Measurements from ENCODE around the gene MNAT1.
"Not testable (repeated sequence)": the region's sequence is repeated elsewhere in the genome, so short reads cannot be mapped to it uniquely, and the experiment has no call there.

MNAT1 gene

GRCh38 chr14:60890636-60891035 is 156.1 kb downstream of the MNAT1 start:
- not testable (repeated sequence) for H3K9me3 ChIP-seq (replicated peaks; ENCODE audit: low read length)

GRCh38 chr14:60893911-60894310 is 159.3 kb downstream of the MNAT1 start:
- Histone ChIP-seq H3K4me1 (ENCODE audit: control insufficient read depth, insufficient read depth, low read length) (peaks cover 5% of the 10 kb centered on the region), H3K4me3 (ENCODE audit: low read length) (no peak overlapping the region), H3K27me3 (ENCODE audit: control insufficient read depth, insufficient read depth, low read length) (no peaks in the 10 kb centered on the region), H3K36me3 (ENCODE audit: insufficient read depth, low read length) (no peaks in the 10 kb centered on the region), H3K4me2 (ENCODE audit: low read length) (no peak overlapping the region), H3K9me3 (replicated peaks; ENCODE audit: low read length) (no peaks in the 10 kb centered on the region), H3K9ac (ENCODE audit: low read depth, low read length) (no peak overlapping the region)

More at GRCh38 chr14:60890636-60891035, 156.1 kb downstream of the MNAT1 start:
- H3K4me2 ChIP-seq (ENCODE audit: low read length); H3K4me3 ChIP-seq (ENCODE audit: low read length); H3K36me3 ChIP-seq (ENCODE audit: insufficient read depth, low read length); H3K9ac ChIP-seq (ENCODE audit: low read depth, low read length); H3K4me1 ChIP-seq (ENCODE audit: control insufficient read depth, insufficient read depth, low read length); H3K27me3 ChIP-seq (ENCODE audit: control insufficient read depth, insufficient read depth, low read length): not testable (repeated sequence)

- no peak overlapping the region for H3K4me2 ChIP-seq (ENCODE audit: low read length)
- H3K27me3 ChIP-seq (ENCODE audit: control insufficient read depth, insufficient read depth, low read length): no peaks in the 10 kb centered on the region
- no peak overlapping the region for H3K9ac ChIP-seq (ENCODE audit: low read depth, low read length)
- no peaks in the 10 kb centered on the region for H3K36me3 ChIP-seq (ENCODE audit: insufficient read depth, low read length)
- no peaks in the 10 kb centered on the region for H3K4me1 ChIP-seq (ENCODE audit: control insufficient read depth, insufficient read depth, low read length)
- no peaks in the 10 kb centered on the region for H3K9me3 ChIP-seq (replicated peaks; ENCODE audit: low read length)
- H3K4me3 ChIP-seq (ENCODE audit: low read length): no peak overlapping the region
Measured at GRCh38 chr14:60904381-60904780, 169.8 kb downstream of the MNAT1 start.

- H3K9ac ChIP-seq (ENCODE audit: low read depth, low read length): no peak overlapping the region
- H3K4me3 ChIP-seq (ENCODE audit: low read length): no peak overlapping the region
- H3K4me1 ChIP-seq (ENCODE audit: control insufficient read depth, insufficient read depth, low read length): no peaks in the 10 kb centered on the region
- no peaks in the 10 kb centered on the region for H3K27me3 ChIP-seq (ENCODE audit: control insufficient read depth, insufficient read depth, low read length)
- no peak overlapping the region for H3K4me2 ChIP-seq (ENCODE audit: low read length)
- H3K9me3 ChIP-seq (replicated peaks; ENCODE audit: low read length): no peaks in the 10 kb centered on the region
- H3K36me3 ChIP-seq (ENCODE audit: insufficient read depth, low read length): no peaks in the 10 kb centered on the region
Measured at GRCh38 chr14:60905923-60906322, 171.4 kb downstream of the MNAT1 start.

GRCh38 chr14:60915781-60916180 is 181.2 kb downstream of the MNAT1 start:
- H3K4me1 ChIP-seq (ENCODE audit: control insufficient read depth, insufficient read depth, low read length): no peaks in the 10 kb centered on the region
- no peaks in the 10 kb centered on the region for H3K36me3 ChIP-seq (ENCODE audit: insufficient read depth, low read length)
- H3K9ac ChIP-seq (ENCODE audit: low read depth, low read length): no peak overlapping the region
- H3K27me3 ChIP-seq (ENCODE audit: control insufficient read depth, insufficient read depth, low read length): no peaks in the 10 kb centered on the region
- H3K4me3 ChIP-seq (ENCODE audit: low read length): no peak overlapping the region
- no peak overlapping the region for H3K4me2 ChIP-seq (ENCODE audit: low read length)
- H3K9me3 ChIP-seq (replicated peaks; ENCODE audit: low read length): no peaks in the 10 kb centered on the region

GRCh38 chr14:60922050-60922449 is 187.5 kb downstream of the MNAT1 start:
- H3K4me1 ChIP-seq (ENCODE audit: control insufficient read depth, insufficient read depth, low read length): peaks cover 6% of the 10 kb centered on the region
- H3K27me3 ChIP-seq (ENCODE audit: control insufficient read depth, insufficient read depth, low read length): no peaks in the 10 kb centered on the region
- H3K4me2 ChIP-seq (ENCODE audit: low read length): no peak overlapping the region
- H3K4me3 ChIP-seq (ENCODE audit: low read length): no peak overlapping the region
- H3K9me3 ChIP-seq (replicated peaks; ENCODE audit: low read length): no peaks in the 10 kb centered on the region
- no peak overlapping the region for H3K9ac ChIP-seq (ENCODE audit: low read depth, low read length)
- no peaks in the 10 kb centered on the region for H3K36me3 ChIP-seq (ENCODE audit: insufficient read depth, low read length)

GRCh38 chr14:60925286-60925685 is 190.7 kb downstream of the MNAT1 start:
- H3K36me3 ChIP-seq (ENCODE audit: insufficient read depth, low read length): no peaks in the 10 kb centered on the region
- H3K9me3 ChIP-seq (replicated peaks; ENCODE audit: low read length): no peaks in the 10 kb centered on the region
- no peak overlapping the region for H3K4me2 ChIP-seq (ENCODE audit: low read length)
- H3K4me1 ChIP-seq (ENCODE audit: control insufficient read depth, insufficient read depth, low read length): peaks cover 6% of the 10 kb centered on the region
- H3K27me3 ChIP-seq (ENCODE audit: control insufficient read depth, insufficient read depth, low read length): no peaks in the 10 kb centered on the region
- no peak overlapping the region for H3K4me3 ChIP-seq (ENCODE audit: low read length)
- H3K9ac ChIP-seq (ENCODE audit: low read depth, low read length): no peak overlapping the region

- no peak overlapping the region for H3K4me2 ChIP-seq (ENCODE audit: low read length)
- H3K9me3 ChIP-seq (replicated peaks; ENCODE audit: low read length): no peaks in the 10 kb centered on the region
- H3K27me3 ChIP-seq (ENCODE audit: control insufficient read depth, insufficient read depth, low read length): no peaks in the 10 kb centered on the region
- no peak overlapping the region for H3K9ac ChIP-seq (ENCODE audit: low read depth, low read length)
- no peaks in the 10 kb centered on the region for H3K36me3 ChIP-seq (ENCODE audit: insufficient read depth, low read length)
- no peak overlapping the region for H3K4me3 ChIP-seq (ENCODE audit: low read length)
- H3K4me1 ChIP-seq (ENCODE audit: control insufficient read depth, insufficient read depth, low read length): peaks cover 6% of the 10 kb centered on the region
Measured at GRCh38 chr14:60926002-60926401, 191.4 kb downstream of the MNAT1 start.

GRCh38 chr14:60931218-60931617 is 196.7 kb downstream of the MNAT1 start:
- Histone ChIP-seq H3K4me1 (ENCODE audit: control insufficient read depth, insufficient read depth, low read length) (no peaks in the 10 kb centered on the region), H3K36me3 (ENCODE audit: insufficient read depth, low read length) (no peaks in the 10 kb centered on the region), H3K4me3 (ENCODE audit: low read length) (no peak overlapping the region), H3K27me3 (ENCODE audit: control insufficient read depth, insufficient read depth, low read length) (no peaks in the 10 kb centered on the region), H3K9ac (ENCODE audit: low read depth, low read length) (no peak overlapping the region), H3K9me3 (replicated peaks; ENCODE audit: low read length) (no peaks in the 10 kb centered on the region), H3K4me2 (ENCODE audit: low read length) (no peak overlapping the region)

- H3K4me2 ChIP-seq (ENCODE audit: low read length): no peak overlapping the region
- no peak overlapping the region for H3K9ac ChIP-seq (ENCODE audit: low read depth, low read length)
- no peaks in the 10 kb centered on the region for H3K9me3 ChIP-seq (replicated peaks; ENCODE audit: low read length)
- no peaks in the 10 kb centered on the region for H3K4me1 ChIP-seq (ENCODE audit: control insufficient read depth, insufficient read depth, low read length)
- H3K36me3 ChIP-seq (ENCODE audit: insufficient read depth, low read length): no peaks in the 10 kb centered on the region
- H3K27me3 ChIP-seq (ENCODE audit: control insufficient read depth, insufficient read depth, low read length): no peaks in the 10 kb centered on the region
- no peak overlapping the region for H3K4me3 ChIP-seq (ENCODE audit: low read length)
Measured at GRCh38 chr14:60933920-60934655, 199.5 kb downstream of the MNAT1 start.

- no peak overlapping the region for H3K4me3 ChIP-seq (ENCODE audit: low read length)
- H3K4me2 ChIP-seq (ENCODE audit: low read length): no peak overlapping the region
Measured at GRCh38 chr14:60935319-60935718, 200.8 kb downstream of the MNAT1 start.

GRCh38 chr14:60943637-60944032 is 209.1 kb downstream of the MNAT1 start:
- peaks cover 26% of the 10 kb centered on the region for H3K4me1 ChIP-seq (ENCODE audit: control insufficient read depth, insufficient read depth, low read length)
- H3K36me3 ChIP-seq (ENCODE audit: insufficient read depth, low read length): no peaks in the 10 kb centered on the region
- H3K9ac ChIP-seq (ENCODE audit: low read depth, low read length): no peak overlapping the region
- no peaks in the 10 kb centered on the region for H3K9me3 ChIP-seq (replicated peaks; ENCODE audit: low read length)
- H3K4me2 ChIP-seq (ENCODE audit: low read length): no peak overlapping the region
- no peaks in the 10 kb centered on the region for H3K27me3 ChIP-seq (ENCODE audit: control insufficient read depth, insufficient read depth, low read length)
- H3K4me3 ChIP-seq (ENCODE audit: low read length): no peak overlapping the region

More at GRCh38 chr14:60935319-60935718, 200.8 kb downstream of the MNAT1 start:
- H3K27me3 ChIP-seq (ENCODE audit: control insufficient read depth, insufficient read depth, low read length): no peaks in the 10 kb centered on the region
- no peaks in the 10 kb centered on the region for H3K4me1 ChIP-seq (ENCODE audit: control insufficient read depth, insufficient read depth, low read length)
- no peak overlapping the region for H3K9ac ChIP-seq (ENCODE audit: low read depth, low read length)
- no peaks in the 10 kb centered on the region for H3K9me3 ChIP-seq (replicated peaks; ENCODE audit: low read length)
- no peaks in the 10 kb centered on the region for H3K36me3 ChIP-seq (ENCODE audit: insufficient read depth, low read length)
